Sigmoid colon (tissue), 7 donors: Measurements from ENCODE around the gene NACC1. TPM values are rescaled to one million over a fixed set of nuclear protein-coding genes. Genes with fewer than 3 reads are reported as not detected.

Experiments used
- DNase-seq: peaks from one replicate; pipeline ENCODE4 v3.0.0-alpha.2; 2019
- H3K27ac ChIP-seq, 4 donors: fragments of 200-600 bp; sonication (generic); one replicate each; pipeline ENCODE4 v1.5.1; 2016 to 2019; ENCODE audit warnings: mild to moderate bottlenecking in 1 of 4
- H3K27me3 ChIP-seq, 3 donors: fragments of 200-600 bp; sonication (generic); one replicate each; pipeline ENCODE4 v1.5.1; 2019; ENCODE audit warnings: mild to moderate bottlenecking in 1 of 3
- H3K36me3 ChIP-seq, 4 donors: fragments of 200-600 bp; sonication (generic); one replicate each; pipeline ENCODE4 v1.5.1; 2016 to 2019
- H3K4me1 ChIP-seq, 4 donors: fragments of 200-600 bp; sonication (generic); one replicate each; pipeline ENCODE4 v1.5.1; 2017 to 2019
- H3K4me3 ChIP-seq, 4 donors: fragments of 200-600 bp; sonication (generic); one replicate each; pipeline ENCODE4 v1.5.1; 2017 to 2019; ENCODE audit warnings: mild to moderate bottlenecking in 2 of 4, moderate library complexity in 1 of 4
- H3K9me3 ChIP-seq, 4 donors: fragments of 200-600 bp in 3 of 4; sonication (generic) in 3 of 4; one replicate each; pipeline versions ENCODE4 v1.5.1 to v1.6.1; 2013 to 2019
- CTCF ChIP-seq, 4 experiments: fragments of 450-650 bp in 3 of 4; fragments of 200-600 bp in 1 of 4; IDR thresholded peaks; one replicate each; pipeline ENCODE4 v1.5.1; 2016 to 2019; ENCODE audit warnings: antibody characterized with exemption in 4 of 4, mild to moderate bottlenecking in 3 of 4, moderate library complexity in 2 of 4
- EP300 ChIP-seq, 4 donors: sonication (generic); formaldehyde crosslinking; IDR thresholded peaks; one replicate each; pipeline ENCODE4 v1.6.1; 2017; ENCODE audit warnings: antibody characterized with exemption in 4 of 4
- POLR2A ChIP-seq, 2 donors: fragments of 450-650 bp; IDR thresholded peaks; one replicate each; pipeline ENCODE4 v1.6.1; 2016; ENCODE audit warnings: antibody characterized with exemption in 2 of 2, mild to moderate bottlenecking in 2 of 2, moderate library complexity in 2 of 2
- POLR2AphosphoS5 ChIP-seq, 4 donors: sonication (generic); formaldehyde crosslinking; IDR thresholded peaks; one replicate each; pipeline ENCODE4 v1.6.1; 2017; ENCODE audit warnings: antibody characterized with exemption in 4 of 4
- WGBS, 2 donors: extraction: QIAGEN DNeasy Blood & Tissue Kit; methylation state at CpG; one replicate each; pipeline ENCODE4 v1.1.7; 2013; 5-methylcytosine and 5-hydroxymethylcytosine counted together
- intact Hi-C: fragments of 100-400 bp; cut with DNase I; formaldehyde crosslinking; loops from one replicate; pipeline ENCODE4 v1.15.1; 2023
- polyA plus RNA-seq, 3 donors: library from polyadenylated mRNA; stranded (reverse); fragments of 200-250 nt; gene quantifications; one replicate each; pipeline ENCODE4 v1.2.3, GENCODE V29; 2013
- total RNA-seq, 4 donors: library from RNA; depleted of rRNA; stranded (reverse); fragments of >200 nt; gene quantifications; one replicate each; pipeline ENCODE4 v1.1.0, GENCODE V29; 2016
- donor health status: healthy with polysubstance abuse.
- donor health status: Bipolar disorder and iron deficiency.
- donor health status: healthy.

Gene NACC1
- total and polyA plus RNA-seq, 7 donors = 8.1 to 67.2 (median 18.8) TPM

- Histone ChIP-seq H3K27me3 (no peaks in the 10 kb centered on the region), H3K4me1 (peaks cover 0 to 62% (median 52%) of the 10 kb centered on the region in 4 donors)
- TF ChIP-seq CTCF (IDR thresholded peaks at IDR 0.05) (no peak), EP300 (IDR thresholded peaks at IDR 0.05) (no peak), POLR2A (IDR thresholded peaks at IDR 0.05) (no peak), POLR2AphosphoS5 (IDR thresholded peaks at IDR 0.05) (peak in 1 of 4 donors; percentile 3)
Observed at GRCh38 chr19:13085666-13086065, 32.4 kb upstream of the NACC1 start.

GRCh38 chr19:13086341-13086740 is 31.7 kb upstream of the NACC1 start:
- Histone ChIP-seq H3K27me3 (no peaks in the 10 kb centered on the region), H3K27ac (peak overlapping the region; percentile 25 to 95 (median 63)), H3K4me3 (no peak overlapping the region), H3K36me3 (peaks cover 0 to 56% (median 18%) of the 10 kb centered on the region in 4 donors), H3K4me1 (peaks cover 0 to 68% (median 55%) of the 10 kb centered on the region in 4 donors), H3K9me3 (no peaks in the 10 kb centered on the region)
- intact Hi-C loops = no loop called here
- no peak for DNase-seq
- TF ChIP-seq EP300 (IDR thresholded peaks at IDR 0.05) (no peak), POLR2A (IDR thresholded peaks at IDR 0.05) (no peak), POLR2AphosphoS5 (IDR thresholded peaks at IDR 0.05) (no peak), CTCF (IDR thresholded peaks at IDR 0.05) (no peak)
- WGBS, 2 donors = 80 to 88% methylated on average over 2 of the region's 2 CpGs

More at GRCh38 chr19:13085666-13086065, 32.4 kb upstream of the NACC1 start:
- Histone ChIP-seq H3K27ac (peak overlapping the region; percentile 25 to 95 (median 63)), H3K9me3 (no peaks in the 10 kb centered on the region), H3K4me3 (no peak overlapping the region), H3K36me3 (peaks cover 0 to 60% (median 18%) of the 10 kb centered on the region in 4 donors)
- DNase-seq = no peak
- intact Hi-C loops = no loop called here
- 23 to 49% methylated on average over 7 of the region's 7 CpGs for whole genome bisulfite sequencing, 2 donors

GRCh38 chr19:13087295-13087694 is 30.8 kb upstream of the NACC1 start:
- Histone ChIP-seq H3K36me3 (peaks cover 0 to 49% (median 15%) of the 10 kb centered on the region in 4 donors), H3K27me3 (no peaks in the 10 kb centered on the region), H3K27ac (peak overlapping the region in 3 of 4 donors; percentile 81 to 95 (median 88)), H3K4me1 (peaks cover 0 to 68% (median 55%) of the 10 kb centered on the region in 4 donors), H3K9me3 (no peaks in the 10 kb centered on the region), H3K4me3 (no peak overlapping the region)
- TF ChIP-seq POLR2AphosphoS5 (IDR thresholded peaks at IDR 0.05) (no peak), POLR2A (IDR thresholded peaks at IDR 0.05) (no peak), CTCF (IDR thresholded peaks at IDR 0.05) (no peak), EP300 (IDR thresholded peaks at IDR 0.05) (no peak)
- intact Hi-C loops = no loop called here
- no peak for DNase-seq
- 91 to 94% methylated on average over 12 of the region's 12 CpGs for WGBS, 2 donors

- intact Hi-C loops = no loop called here
- no peak for DNase-seq
- peaks cover 0 to 68% (median 55%) of the 10 kb centered on the region in 4 donors for H3K4me1 ChIP-seq
- no peaks in the 10 kb centered on the region for H3K27me3 ChIP-seq
- WGBS, 2 donors = 86 to 91% methylated on average over 37 of the region's 37 CpGs
- no peak overlapping the region for H3K4me3 ChIP-seq
- peaks cover 0 to 44% (median 13%) of the 10 kb centered on the region in 4 donors for H3K36me3 ChIP-seq
- H3K27ac ChIP-seq = peak overlapping the region in 3 of 4 donors; percentile 81 to 95 (median 88)
- TF ChIP-seq POLR2A (IDR thresholded peaks at IDR 0.05) (no peak), POLR2AphosphoS5 (IDR thresholded peaks at IDR 0.05) (no peak), CTCF (IDR thresholded peaks at IDR 0.05) (no peak), EP300 (IDR thresholded peaks at IDR 0.05) (no peak)
- H3K9me3 ChIP-seq = no peaks in the 10 kb centered on the region
Observed at GRCh38 chr19:13087795-13088537, 30.1 kb upstream of the NACC1 start.
